ENCODE measurements around the gene HOXB1. TPM values are rescaled to one million over a fixed set of nuclear protein-coding genes. Genes with fewer than 3 reads are reported as not detected.

HOXB1 gene
- polyA plus RNA-seq, 1 of the 3 experiments (the other 2 are of a cell fraction) = not detected

- Histone ChIP-seq H3K79me2 (ENCODE audit: insufficient read depth) (no peaks in the 10 kb centered on the region), H3K9me3 (no peaks in the 10 kb centered on the region), H3K27me3 (ENCODE audit: insufficient read depth) (peaks cover 94% of the 10 kb centered on the region), H2AFZ (ENCODE audit: low read depth) (no peak overlapping the region), H3K4me3 (ENCODE audit: low read depth in 2 of 2, low read length in 1 of 2) (no peak overlapping the region), H3K27ac (ENCODE audit: low read depth in 2 of 2, low read length in 1 of 2) (no peak overlapping the region), H3K4me1 (ENCODE audit: control insufficient read depth in 1 of 2, insufficient read depth in 2 of 2, low read depth in 1 of 2, low read length in 1 of 2) (no peaks in the 10 kb centered on the region; a peak in 1 of 4 replicates), H3K9me2 (no peaks in the 10 kb centered on the region), H3K36me3 (replicated peaks in 1 of 2; ENCODE audit: control insufficient read depth in 1 of 2, insufficient read depth in 2 of 2, low read length in 1 of 2) (no peaks in the 10 kb centered on the region), H3K4me2 (no peak overlapping the region), H4K20me1 (ENCODE audit: insufficient read depth) (0 out of 2 replicates have a peak, but pooled peaks cover 5% of the 10 kb centered on the region), H3F3A (replicated peaks; ENCODE audit: insufficient read depth) (no peaks in the 10 kb centered on the region), H3K9ac (no peak overlapping the region)
- ChIA-PET CTCF (interaction anchor here (1.0 to 1.6 kb wide), 6 partner anchors 18 to 266 kb away, joined by 3 to 6 read pairs (median 4); no protein-coding TSS in a partner anchor), POLR2A (no interaction called here)
- DNase-seq = no peak
- TF ChIP-seq PBX3 (IDR thresholded peaks at IDR 0.05) (no peak), CTCF (IDR thresholded peaks at IDR 0.05) (no peak)
- 16% methylated on average over 8 of the region's 8 CpGs for WGBS (ENCODE audit: low lambda C conversion rate)
These were observed 43.8 kb upstream of the HOXB1 start for GRCh38 chr17:48574505-48575065.

DNA sequence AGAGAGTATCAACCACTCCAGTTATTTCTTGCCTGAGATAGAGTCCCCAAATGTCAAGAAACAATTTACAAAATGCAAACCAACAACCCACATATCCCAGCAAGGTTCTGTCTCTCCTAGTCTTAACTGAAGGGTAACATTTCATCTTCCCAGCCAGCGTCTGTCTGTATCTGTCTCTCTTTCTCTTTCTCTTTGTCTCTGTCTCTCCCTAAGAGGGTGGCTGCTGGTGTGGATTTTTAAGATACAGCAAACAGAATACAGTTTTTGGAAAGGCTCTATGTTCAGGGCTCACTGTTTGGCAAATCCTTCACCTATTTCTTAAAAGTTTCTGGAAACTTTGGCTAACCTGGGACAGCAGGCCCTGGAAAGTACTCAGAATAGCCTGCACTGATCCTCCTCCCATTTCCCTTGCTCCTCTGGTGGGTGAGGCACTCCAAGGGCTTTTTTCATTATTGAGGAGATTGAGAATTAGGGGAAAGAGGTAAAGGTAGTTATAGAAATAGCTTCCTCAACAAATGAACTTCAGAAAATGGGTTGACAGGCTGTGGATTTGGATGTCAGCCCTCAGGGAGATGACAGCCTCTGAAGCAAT, 41.1 kb upstream of the HOXB1 start:
- no peak for DNase-seq
- Histone ChIP-seq H3K4me1 (ENCODE audit: control insufficient read depth in 1 of 2, insufficient read depth in 2 of 2, low read depth in 1 of 2, low read length in 1 of 2) (no peaks in the 10 kb centered on the region; a peak in 1 of 4 replicates), H3K4me3 (ENCODE audit: low read depth in 2 of 2, low read length in 1 of 2) (no peak overlapping the region), H3K79me2 (ENCODE audit: insufficient read depth) (no peaks in the 10 kb centered on the region), H3K36me3 (replicated peaks in 1 of 2; ENCODE audit: control insufficient read depth in 1 of 2, insufficient read depth in 2 of 2, low read length in 1 of 2) (no peaks in the 10 kb centered on the region), H3K9ac (no peak overlapping the region), H3K27ac (ENCODE audit: low read depth in 2 of 2, low read length in 1 of 2) (no peak overlapping the region), H3K27me3 (ENCODE audit: insufficient read depth) (peaks cover 100% of the 10 kb centered on the region), H3F3A (replicated peaks; ENCODE audit: insufficient read depth) (no peaks in the 10 kb centered on the region), H4K20me1 (ENCODE audit: insufficient read depth) (0 out of 2 replicates have a peak, but pooled peaks cover 6% of the 10 kb centered on the region), H2AFZ (ENCODE audit: low read depth) (no peak overlapping the region), H3K9me3 (no peaks in the 10 kb centered on the region), H3K9me2 (no peaks in the 10 kb centered on the region), H3K4me2 (no peak overlapping the region)
- ChIA-PET POLR2A (no interaction called here), CTCF (no interaction called here)
- WGBS (ENCODE audit: low lambda C conversion rate) = 26% methylated on average over 1 of the region's 1 CpG
- TF ChIP-seq TEAD4 (IDR thresholded peaks at IDR 0.05; ENCODE audit: borderline replicate concordance, insufficient read depth) (no peak), RAD21 (IDR thresholded peaks at IDR 0.05; ENCODE audit: low read length) (no peak), RXRA (IDR thresholded peaks at IDR 0.05; ENCODE audit: borderline replicate concordance, low read depth) (no peak), FOXJ3 (CRISPR knock-in tag; IDR thresholded peaks at IDR 0.05) (no peak), MEF2A (IDR thresholded peaks at IDR 0.05; ENCODE audit: borderline replicate concordance, low read depth) (no peak), PBX3 (IDR thresholded peaks at IDR 0.05) (no peak), RCOR1 (IDR thresholded peaks at IDR 0.05; ENCODE audit: low read length) (no peak), MAX (IDR thresholded peaks at IDR 0.05; ENCODE audit: low read depth) (no peak), TAF1 (IDR thresholded peaks at IDR 0.05; ENCODE audit: borderline replicate concordance, low read depth, low read length) (no peak), POLR2AphosphoS5 (IDR thresholded peaks at IDR 0.05; ENCODE audit: low read depth, low read length) (no peak), YY1 (IDR thresholded peaks at IDR 0.05; ENCODE audit: low read depth) (no peak), GATA2 (CRISPR knock-in tag; IDR thresholded peaks at IDR 0.05) (no peak)

Data from SK-N-SH (cell line).